ENCODE measurements around the gene RAB3C. TPM values are rescaled to one million over a fixed set of nuclear protein-coding genes. Genes with fewer than 3 reads are reported as not detected.
"Not testable (repeated sequence)": the region's sequence is repeated elsewhere in the genome, so short reads cannot be mapped to it uniquely, and the experiment has no call there.

The RAB3C gene
- total and polyA plus RNA-seq, 3 experiments from 2014 or later: not detected

GRCh38 chr5:58687595-58687994 lies 104.7 kb downstream of the RAB3C start:
- Histone ChIP-seq H3K27ac (ENCODE audit: low read depth, low read length) (no peak overlapping the region), H3K9me3 (ENCODE audit: low read length) (no peaks in the 10 kb centered on the region), H3K4me1 (ENCODE audit: insufficient read depth, low read length) (no peaks in the 10 kb centered on the region), H3K4me3 (ENCODE audit: low read length) (no peak overlapping the region), H3K27me3 (ENCODE audit: insufficient read depth, low read length, poor library complexity, severe bottlenecking) (no peaks in the 10 kb centered on the region), H3K36me3 (ENCODE audit: insufficient read depth, low read length) (no peaks in the 10 kb centered on the region)
- Mint-ChIP-seq H3K4me3 (no peak overlapping the region), H3K27ac (no peak overlapping the region), H3K27me3 (no peaks in the 10 kb centered on the region), H3K4me1 (no peaks in the 10 kb centered on the region), H3K9me3 (peaks cover 0 to 2% (median 0%) of the 10 kb centered on the region in 5 donors), H3K36me3 (no peaks in the 10 kb centered on the region)
- ChIA-PET POLR2A (no interaction called here), CTCF (no interaction called here)
- DNase-seq: no peak

DNA sequence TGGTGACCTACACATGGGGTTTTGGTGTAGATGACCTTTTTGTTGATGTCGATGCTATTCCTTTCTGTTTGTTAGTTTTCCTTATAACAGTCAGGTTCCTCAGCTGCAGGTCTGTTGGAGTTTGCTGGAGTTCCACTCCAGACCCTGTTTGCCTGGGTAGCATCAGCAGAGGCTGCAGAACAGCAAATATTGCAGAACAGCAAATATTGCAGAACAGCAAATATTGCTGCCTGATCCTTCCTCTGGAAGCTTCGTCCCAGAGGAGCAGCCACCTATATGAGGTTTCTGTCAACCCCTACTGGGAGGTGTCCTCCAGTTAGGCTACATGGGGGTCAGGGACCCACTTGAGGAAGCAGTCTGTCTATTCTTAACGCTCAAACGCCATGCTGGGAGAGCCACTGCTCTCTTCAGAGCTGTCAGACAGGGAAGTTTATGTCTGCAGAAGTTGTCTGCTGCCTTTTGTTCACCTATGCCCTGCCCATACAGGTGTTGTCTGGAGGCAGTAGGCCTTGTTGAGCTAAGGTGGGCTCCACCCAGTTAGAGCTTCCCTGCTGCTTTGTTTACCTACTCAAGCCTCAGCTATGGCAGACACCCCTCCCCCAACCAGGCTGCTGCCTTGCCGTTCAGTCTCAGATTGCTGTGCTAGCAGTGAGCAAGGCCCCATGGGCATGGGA lies 116.3 kb downstream of the RAB3C start:
- H3K4me3 Mint-ChIP-seq; H3K27ac Mint-ChIP-seq; H3K27me3 Mint-ChIP-seq; CTCF ChIA-PET; POLR2A ChIA-PET; H3K27me3 ChIP-seq (ENCODE audit: insufficient read depth, low read length, poor library complexity, severe bottlenecking); DNase-seq; H3K4me1 ChIP-seq (ENCODE audit: insufficient read depth, low read length); H3K27ac ChIP-seq (ENCODE audit: low read depth, low read length); H3K9me3 ChIP-seq (ENCODE audit: low read length); H3K36me3 Mint-ChIP-seq; H3K36me3 ChIP-seq (ENCODE audit: insufficient read depth, low read length); H3K4me3 ChIP-seq (ENCODE audit: low read length); H3K4me1 Mint-ChIP-seq: not testable (repeated sequence)
- peaks cover 16 to 29% (median 24%) of the 10 kb centered on the region in 5 donors for H3K9me3 Mint-ChIP-seq

GRCh38 chr5:58699762-58700118 lies 116.9 kb downstream of the RAB3C start:
- H3K4me1 ChIP-seq (ENCODE audit: insufficient read depth, low read length): no peaks in the 10 kb centered on the region
- POLR2A ChIA-PET: no interaction called here
- H3K36me3 Mint-ChIP-seq: no peaks in the 10 kb centered on the region
- no peak overlapping the region for H3K27ac Mint-ChIP-seq
- peaks cover 0 to 6% of the 10 kb centered on the region in 2 donors for H3K27me3 Mint-ChIP-seq
- no peak overlapping the region for H3K4me3 ChIP-seq (ENCODE audit: low read length)
- H3K4me3 Mint-ChIP-seq: no peak overlapping the region
- H3K27ac ChIP-seq (ENCODE audit: low read depth, low read length): no peak overlapping the region
- no peaks in the 10 kb centered on the region for H3K27me3 ChIP-seq (ENCODE audit: insufficient read depth, low read length, poor library complexity, severe bottlenecking)
- peaks cover 16 to 27% (median 21%) of the 10 kb centered on the region in 5 donors for H3K9me3 Mint-ChIP-seq
- no peak for DNase-seq
- H3K9me3 ChIP-seq (ENCODE audit: low read length): no peaks in the 10 kb centered on the region
- no peaks in the 10 kb centered on the region for H3K36me3 ChIP-seq (ENCODE audit: insufficient read depth, low read length)
- no peaks in the 10 kb centered on the region for H3K4me1 Mint-ChIP-seq
- CTCF ChIA-PET: no interaction called here

DNA sequence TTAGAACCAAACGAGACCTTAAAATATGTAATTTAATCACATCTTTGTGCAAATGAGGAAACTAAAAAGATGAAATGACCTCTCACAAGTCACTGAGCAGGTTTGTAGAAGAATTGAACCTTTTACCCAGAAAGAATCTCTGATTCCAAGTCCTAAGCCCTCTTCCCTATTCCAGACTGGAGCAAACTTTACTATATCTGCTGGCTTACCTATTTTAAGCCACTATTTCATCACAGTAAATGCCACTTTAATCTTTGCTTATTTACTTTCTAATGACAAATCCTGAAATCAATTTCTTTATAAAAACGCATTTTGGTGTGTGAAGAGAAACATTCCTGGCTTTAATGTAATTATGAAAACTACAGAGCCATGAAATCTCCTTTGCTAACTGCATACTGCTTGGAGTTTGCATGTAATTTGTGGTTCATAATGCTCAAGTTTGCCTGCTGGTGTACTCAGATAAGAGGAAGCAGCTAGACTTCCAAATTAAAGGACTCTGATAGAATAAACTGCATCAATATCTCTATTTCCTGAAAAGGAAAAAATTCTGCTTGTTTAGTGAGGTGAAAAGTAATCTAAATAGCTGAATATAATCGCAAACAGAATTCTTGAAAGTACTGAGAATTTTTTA lies 121.2 kb downstream of the RAB3C start:
- peaks cover 0 to 8% (median 2%) of the 10 kb centered on the region in 5 donors for H3K9me3 Mint-ChIP-seq
- Histone ChIP-seq H3K4me3 (ENCODE audit: low read length) (no peak overlapping the region), H3K4me1 (ENCODE audit: insufficient read depth, low read length) (no peaks in the 10 kb centered on the region), H3K27ac (ENCODE audit: low read depth, low read length) (no peak overlapping the region), H3K27me3 (ENCODE audit: insufficient read depth, low read length, poor library complexity, severe bottlenecking) (no peaks in the 10 kb centered on the region), H3K9me3 (ENCODE audit: low read length) (no peaks in the 10 kb centered on the region), H3K36me3 (ENCODE audit: insufficient read depth, low read length) (no peaks in the 10 kb centered on the region)
- no peak for DNase-seq
- no peak overlapping the region for H3K4me3 Mint-ChIP-seq
- peaks cover 0 to 6% of the 10 kb centered on the region in 2 donors for H3K27me3 Mint-ChIP-seq
- H3K36me3 Mint-ChIP-seq: no peaks in the 10 kb centered on the region
- CTCF ChIA-PET: no interaction called here
- no peak overlapping the region for H3K27ac Mint-ChIP-seq
- no peaks in the 10 kb centered on the region for H3K4me1 Mint-ChIP-seq
- POLR2A ChIA-PET: no interaction called here

DNA sequence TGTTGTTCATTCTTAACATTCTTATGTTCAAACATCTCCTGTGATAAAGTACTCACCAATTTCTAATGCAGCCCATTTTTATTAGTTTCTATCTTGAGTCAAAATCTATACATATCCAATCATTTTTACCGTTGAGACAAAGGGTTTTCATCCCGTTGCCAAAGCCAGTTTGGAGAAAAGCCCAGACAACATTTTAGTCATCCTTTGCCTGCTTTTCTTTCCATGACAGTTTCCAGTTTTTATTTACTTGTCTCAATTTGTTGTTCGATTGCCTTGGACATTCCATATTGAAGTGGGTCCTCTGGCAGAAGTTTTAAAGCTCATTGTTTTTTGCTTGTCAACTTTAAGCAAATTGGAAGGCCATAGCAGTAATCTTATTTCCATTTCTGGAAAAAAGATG lies 123.9 kb downstream of the RAB3C start:
- peaks cover 0 to 13% of the 10 kb centered on the region in 2 donors for H3K27me3 Mint-ChIP-seq
- H3K27ac ChIP-seq (ENCODE audit: low read depth, low read length): no peak overlapping the region
- POLR2A ChIA-PET: no interaction called here

DNA sequence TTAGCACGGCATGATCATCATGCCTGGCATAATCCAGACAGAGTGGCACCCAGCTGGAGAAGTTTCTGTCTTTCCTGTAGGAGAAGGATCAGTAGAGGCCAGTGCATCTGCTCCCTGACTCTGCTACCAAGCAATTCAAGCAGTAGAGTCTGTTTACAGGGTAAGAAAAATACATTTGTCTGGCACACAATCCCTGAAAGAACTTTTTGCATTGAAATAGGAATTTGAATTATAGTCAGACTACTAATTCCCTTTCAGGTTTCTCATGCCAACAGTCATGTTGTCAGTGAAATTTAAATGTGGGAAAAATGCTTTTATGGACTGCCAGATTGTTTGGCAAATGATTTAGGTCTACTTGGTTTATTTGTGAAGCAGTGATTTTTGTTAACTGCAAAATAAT lies 125.6 kb downstream of the RAB3C start:
- H3K4me3 Mint-ChIP-seq: no peak overlapping the region
- no peaks in the 10 kb centered on the region for H3K36me3 Mint-ChIP-seq
- Histone ChIP-seq H3K36me3 (ENCODE audit: insufficient read depth, low read length) (no peaks in the 10 kb centered on the region), H3K9me3 (ENCODE audit: low read length) (no peaks in the 10 kb centered on the region), H3K4me3 (ENCODE audit: low read length) (no peak overlapping the region), H3K4me1 (ENCODE audit: insufficient read depth, low read length) (no peaks in the 10 kb centered on the region), H3K27me3 (ENCODE audit: insufficient read depth, low read length, poor library complexity, severe bottlenecking) (no peaks in the 10 kb centered on the region), H3K27ac (ENCODE audit: low read depth, low read length) (no peak overlapping the region)
- ChIA-PET CTCF (no interaction called here), POLR2A (no interaction called here)
- no peak overlapping the region for H3K27ac Mint-ChIP-seq
- no peaks in the 10 kb centered on the region for H3K4me1 Mint-ChIP-seq
- no peak for DNase-seq
- H3K9me3 Mint-ChIP-seq: peaks cover 0 to 6% (median 0%) of the 10 kb centered on the region in 5 donors
- H3K27me3 Mint-ChIP-seq: peaks cover 0 to 7% of the 10 kb centered on the region in 2 donors

More for the DNA sequence above, 123.9 kb downstream of the RAB3C start:
- Histone ChIP-seq H3K4me3 (ENCODE audit: low read length) (no peak overlapping the region), H3K27me3 (ENCODE audit: insufficient read depth, low read length, poor library complexity, severe bottlenecking) (no peaks in the 10 kb centered on the region), H3K9me3 (ENCODE audit: low read length) (no peaks in the 10 kb centered on the region), H3K36me3 (ENCODE audit: insufficient read depth, low read length) (no peaks in the 10 kb centered on the region), H3K4me1 (ENCODE audit: insufficient read depth, low read length) (no peaks in the 10 kb centered on the region)
- CTCF ChIA-PET: no interaction called here
- H3K4me3 Mint-ChIP-seq: no peak overlapping the region
- H3K4me1 Mint-ChIP-seq: no peaks in the 10 kb centered on the region
- no peak for DNase-seq
- H3K27ac Mint-ChIP-seq: no peak overlapping the region
- H3K9me3 Mint-ChIP-seq: peaks cover 0 to 5% (median 2%) of the 10 kb centered on the region in 5 donors
- no peaks in the 10 kb centered on the region for H3K36me3 Mint-ChIP-seq

DNA sequence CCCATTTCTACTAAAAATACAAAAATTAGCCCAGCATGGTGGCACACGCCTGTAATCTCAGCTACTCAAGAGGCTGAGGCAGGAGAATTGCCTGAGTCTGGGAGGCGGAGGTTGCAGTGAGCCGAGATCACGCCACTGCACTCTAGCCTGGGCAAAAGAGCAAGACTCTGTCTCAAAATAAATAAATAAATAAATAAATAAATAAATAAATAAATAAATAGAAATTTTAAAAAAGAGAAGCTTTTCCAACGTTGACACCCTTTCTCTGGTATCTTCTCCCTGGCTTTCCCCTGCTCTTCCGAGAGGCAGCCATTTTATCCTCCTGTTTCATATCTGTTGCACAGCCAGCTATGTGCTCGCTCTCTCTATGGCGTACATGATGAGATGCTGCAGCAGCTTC lies 127.5 kb downstream of the RAB3C start:
- H3K36me3 ChIP-seq (ENCODE audit: insufficient read depth, low read length); H3K27ac ChIP-seq (ENCODE audit: low read depth, low read length); H3K27ac Mint-ChIP-seq; H3K27me3 ChIP-seq (ENCODE audit: insufficient read depth, low read length, poor library complexity, severe bottlenecking); H3K4me3 ChIP-seq (ENCODE audit: low read length); H3K4me1 ChIP-seq (ENCODE audit: insufficient read depth, low read length); H3K4me3 Mint-ChIP-seq; H3K27me3 Mint-ChIP-seq; H3K4me1 Mint-ChIP-seq; CTCF ChIA-PET; H3K9me3 ChIP-seq (ENCODE audit: low read length); POLR2A ChIA-PET; DNase-seq; H3K36me3 Mint-ChIP-seq: not testable (repeated sequence)
- peaks cover 0 to 11% (median 6%) of the 10 kb centered on the region in 5 donors for H3K9me3 Mint-ChIP-seq

DNA sequence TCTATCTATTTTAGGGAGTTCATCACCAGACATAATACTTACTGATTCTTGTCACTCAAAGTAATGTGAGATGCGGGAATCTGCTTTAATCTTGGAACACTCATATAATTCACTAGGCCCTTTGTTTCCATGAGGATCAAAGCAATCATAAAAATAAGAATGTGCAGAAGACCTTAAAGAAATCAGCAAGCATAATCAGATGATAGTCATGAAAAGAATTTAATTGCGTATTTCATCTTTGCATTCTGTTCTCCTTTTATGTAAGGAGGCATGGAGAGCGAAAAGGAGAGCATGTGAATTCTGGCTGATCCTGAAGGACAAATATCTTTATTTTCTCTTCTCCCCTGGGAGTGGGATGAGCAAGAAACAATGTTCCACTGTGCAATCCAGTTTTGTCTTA lies 128.0 kb downstream of the RAB3C start:
- Histone ChIP-seq H3K4me1 (ENCODE audit: insufficient read depth, low read length) (no peaks in the 10 kb centered on the region), H3K36me3 (ENCODE audit: insufficient read depth, low read length) (no peaks in the 10 kb centered on the region), H3K27ac (ENCODE audit: low read depth, low read length) (no peak overlapping the region), H3K27me3 (ENCODE audit: insufficient read depth, low read length, poor library complexity, severe bottlenecking) (no peaks in the 10 kb centered on the region), H3K9me3 (ENCODE audit: low read length) (no peaks in the 10 kb centered on the region), H3K4me3 (ENCODE audit: low read length) (no peak overlapping the region)
- Mint-ChIP-seq H3K9me3 (peaks cover 0 to 8% (median 6%) of the 10 kb centered on the region in 5 donors), H3K27ac (no peak overlapping the region), H3K36me3 (no peaks in the 10 kb centered on the region), H3K4me1 (no peaks in the 10 kb centered on the region), H3K27me3 (peaks cover 0 to 7% of the 10 kb centered on the region in 2 donors), H3K4me3 (no peak overlapping the region)
- ChIA-PET POLR2A (no interaction called here), CTCF (no interaction called here)
- no peak for DNase-seq

Measured in CD8-positive, alpha-beta memory T cell (primary cell).